B cell (primary cell): ENCODE data around the gene PROB1. TPM values are rescaled to one million over a fixed set of nuclear protein-coding genes. Genes with fewer than 3 reads are reported as not detected.

Source experiments
- ATAC-seq: fragments of 200-7000 bp; cut with Tn5 transposase; one replicate; pipeline ENCODE4 v1.10.0; 2021; ENCODE audit warnings: low read depth, mild to moderate bottlenecking, moderate number of reproducible peaks, moderate library complexity
- CTCF ChIA-PET: fragments of 350-600 bp; sonication (Branson Sonifier 250); formaldehyde crosslinking; loops from one replicate; lab custom pipeline; 2021; ENCODE audit warnings: antibody characterized with exemption, inconsistent platforms; lab: Charles Lee
- POLR2A ChIA-PET: fragments of 350-600 bp; sonication (Branson Sonifier 250); formaldehyde crosslinking; loops from one replicate; lab custom pipeline; 2021; ENCODE audit warnings: antibody characterized with exemption; lab: Charles Lee
- DNase-seq: peaks from one replicate; pipeline ENCODE4 v3.0.0; 2013
- H2AFZ ChIP-seq: 2 replicates; pipeline ENCODE4 v1.6.1; 2012; ENCODE audit warnings: mild to moderate bottlenecking, low read depth, low read length; ENCODE audit not compliant: insufficient read depth, poor library complexity, severe bottlenecking
- H3K27ac ChIP-seq, 2 donors: 1 replicate in 1 of 2; 2 replicates in 1 of 2; pipeline ENCODE4 v1.5.1; 2012 to 2013; ENCODE audit warnings: low read length in 2 of 2, mild to moderate bottlenecking in 2 of 2, moderate library complexity in 1 of 2
- H3K27me3 ChIP-seq, 4 experiments: fragments of 200-600 bp in 1 of 4; sonication (generic) in 1 of 4; replicated peaks in 1 of 4; 1 replicate in 2 of 4; 2 replicates in 2 of 4; pipeline versions ENCODE4 v1.6.1 to v1.7.0; 2013 to 2016; ENCODE audit warnings: low read length in 3 of 4, mild to moderate bottlenecking in 2 of 4, mixed read lengths in 1 of 4, moderate library complexity in 1 of 4; ENCODE audit not compliant: insufficient read depth in 4 of 4, control insufficient read depth in 3 of 4; ENCODE audit errors: control extremely low read depth in 1 of 4
- H3K36me3 ChIP-seq, 2 experiments: replicated peaks in 1 of 2; 1 replicate in 1 of 2; 2 replicates in 1 of 2; pipeline versions ENCODE4 v1.6.1 to v1.7.1; 2013; ENCODE audit warnings: low read length in 1 of 2; ENCODE audit not compliant: insufficient read depth in 2 of 2, control insufficient read depth in 1 of 2; ENCODE audit errors: control extremely low read depth in 1 of 2, extremely low read depth in 1 of 2
- H3K4me1 ChIP-seq, 2 donors: fragments of 200-600 bp in 1 of 2; sonication (generic) in 1 of 2; 1 replicate in 1 of 2; 2 replicates in 1 of 2; pipeline versions ENCODE4 v1.5.1 to v1.6.1; 2013 to 2017; ENCODE audit warnings: low read length in 2 of 2; ENCODE audit not compliant: control insufficient read depth in 2 of 2, insufficient read depth in 2 of 2
- H3K4me2 ChIP-seq: replicated peaks from 2 replicates; pipeline ENCODE3; 2012; ENCODE audit warnings: mild to moderate bottlenecking, low read depth, low read length; ENCODE audit not compliant: poor library complexity, severe bottlenecking
- H3K4me3 ChIP-seq, 5 experiments: fragments of 200-600 bp in 1 of 5; sonication (generic) in 1 of 5; 1 replicate in 3 of 5; 2 replicates in 2 of 5; pipeline versions ENCODE4 v1.5.1 to v1.7.0; 2011 to 2016; ENCODE audit warnings: low read length in 4 of 5, mild to moderate bottlenecking in 4 of 5, low read depth in 2 of 5, control low read depth in 1 of 5, moderate library complexity in 1 of 5; ENCODE audit not compliant: insufficient read depth in 1 of 5; ENCODE audit errors: control extremely low read depth in 1 of 5, extremely low read depth in 1 of 5
- H3K79me2 ChIP-seq: fragments of 200-600 bp; sonication (generic); one replicate; pipeline ENCODE4 v1.6.0; 2016; ENCODE audit warnings: low read length; ENCODE audit not compliant: control insufficient read depth, insufficient read depth
- H3K9ac ChIP-seq: fragments of 200-600 bp; sonication (generic); 2 replicates; pipeline ENCODE4 v1.6.1; 2017; ENCODE audit warnings: mild to moderate bottlenecking, low read length, moderate library complexity
- H3K9me3 ChIP-seq, 3 donors: one replicate each; pipeline versions ENCODE4 v1.6.1 to v1.7.1; 2013; ENCODE audit warnings: low read length in 2 of 3; ENCODE audit not compliant: control insufficient read depth in 2 of 3, insufficient read depth in 1 of 3; ENCODE audit errors: control extremely low read depth in 1 of 3
- H4K20me1 ChIP-seq: 2 replicates; pipeline ENCODE4 v1.6.0; 2012; ENCODE audit warnings: mild to moderate bottlenecking, low read length; ENCODE audit not compliant: insufficient read depth, control insufficient read depth, poor library complexity, severe bottlenecking
- H3K27ac Mint-ChIP-seq: one replicate; pipeline ENCODE4 v1.8.0; 2021; ENCODE audit warnings: mixed read lengths
- H3K27me3 Mint-ChIP-seq: one replicate; pipeline ENCODE4 v1.8.0; 2021; ENCODE audit warnings: mixed read lengths
- H3K4me1 Mint-ChIP-seq: one replicate; pipeline ENCODE4 v1.8.0; 2021; ENCODE audit warnings: mixed read lengths
- H3K4me3 Mint-ChIP-seq: one replicate; pipeline ENCODE4 v1.8.0; 2021; ENCODE audit warnings: mixed read lengths
- H3K9me3 Mint-ChIP-seq: one replicate; pipeline ENCODE4 v1.8.0; 2022; ENCODE audit warnings: mixed read lengths; ENCODE audit not compliant: insufficient read depth
- EZH2 ChIP-seq: IDR thresholded peaks from 2 replicates; pipeline ENCODE4 v1.6.1; 2012; ENCODE audit warnings: borderline replicate concordance, low read depth, mild to moderate bottlenecking, moderate library complexity, low read length; ENCODE audit not compliant: insufficient read depth, poor library complexity, severe bottlenecking
- WGBS: methylation state at CpG from one replicate; pipeline ENCODE4 v1.1.5; 2013; ENCODE audit warnings: missing lambda C conversion rate; ENCODE audit not compliant: insufficient coverage; 5-methylcytosine and 5-hydroxymethylcytosine counted together
- intact Hi-C: fragments of 100-400 bp; cut with micrococcal nuclease; formaldehyde crosslinking; loops from one replicate; pipeline ENCODE4 v1.10.0; 2022
- polyA plus RNA-seq: library from polyadenylated mRNA; depleted of rRNA; stranded (reverse); fragments of >200 nt; gene quantifications from 2 replicates; pipeline ENCODE4 v1.2.3, GENCODE V29; 2012
- total RNA-seq, 2 donors: library from RNA; stranded (reverse); fragments of 120-200 nt in 1 of 2; gene quantifications; 1 replicate in 1 of 2; 2 replicates in 1 of 2; pipeline versions ENCODE4 v1.2.3 to v1.2.4, GENCODE V29; 2013 to 2022
- TF ChIP-seq, protein P1 (sequence below): fragments of 200-600 bp; IDR thresholded peaks from one replicate; pipeline ENCODE4 v1.8.0; 2022; ENCODE audit warnings: antibody characterized with exemption, mild to moderate bottlenecking

The PROB1 gene
- total and polyA plus RNA-seq, 2 donors (not counting 1 experiment from before 2014, with no cell fraction given): 1.2 to 3.7 TPM

DNA sequence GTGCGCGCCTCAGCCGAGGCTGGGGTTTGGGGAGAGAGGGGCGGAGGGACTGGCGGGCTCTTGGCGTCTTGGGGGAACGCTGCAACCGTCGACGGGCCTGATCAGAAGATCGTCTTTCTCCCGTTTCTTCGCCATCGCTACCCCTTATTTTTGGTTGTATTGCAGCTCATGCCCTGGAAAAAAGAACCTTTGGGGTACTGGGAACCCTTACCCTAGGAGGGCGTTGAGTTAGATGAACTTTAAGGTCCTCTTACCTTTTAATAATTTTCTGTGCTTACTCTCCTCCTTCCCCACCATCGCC lies 52.5 kb downstream of the PROB1 start:
- Mint-ChIP-seq H3K9me3 (no peaks in the 10 kb centered on the region), H3K4me1 (peaks cover 52% of the 10 kb centered on the region), H3K27ac (peak overlapping the region; percentile 100), H3K27me3 (no peaks in the 10 kb centered on the region), H3K4me3 (peak overlapping the region; percentile 100)
- peak overlapping the region; percentile 91 to 96 for H3K27ac ChIP-seq
- H3K4me1 ChIP-seq: peaks cover 29 to 32% of the 10 kb centered on the region in 2 donors
- peaks cover 2 to 6% of the 10 kb centered on the region in 2 experiments for H3K36me3 ChIP-seq
- TF ChIP-seq EZH2: no peak
- TF ChIP-seq, protein P1, sequence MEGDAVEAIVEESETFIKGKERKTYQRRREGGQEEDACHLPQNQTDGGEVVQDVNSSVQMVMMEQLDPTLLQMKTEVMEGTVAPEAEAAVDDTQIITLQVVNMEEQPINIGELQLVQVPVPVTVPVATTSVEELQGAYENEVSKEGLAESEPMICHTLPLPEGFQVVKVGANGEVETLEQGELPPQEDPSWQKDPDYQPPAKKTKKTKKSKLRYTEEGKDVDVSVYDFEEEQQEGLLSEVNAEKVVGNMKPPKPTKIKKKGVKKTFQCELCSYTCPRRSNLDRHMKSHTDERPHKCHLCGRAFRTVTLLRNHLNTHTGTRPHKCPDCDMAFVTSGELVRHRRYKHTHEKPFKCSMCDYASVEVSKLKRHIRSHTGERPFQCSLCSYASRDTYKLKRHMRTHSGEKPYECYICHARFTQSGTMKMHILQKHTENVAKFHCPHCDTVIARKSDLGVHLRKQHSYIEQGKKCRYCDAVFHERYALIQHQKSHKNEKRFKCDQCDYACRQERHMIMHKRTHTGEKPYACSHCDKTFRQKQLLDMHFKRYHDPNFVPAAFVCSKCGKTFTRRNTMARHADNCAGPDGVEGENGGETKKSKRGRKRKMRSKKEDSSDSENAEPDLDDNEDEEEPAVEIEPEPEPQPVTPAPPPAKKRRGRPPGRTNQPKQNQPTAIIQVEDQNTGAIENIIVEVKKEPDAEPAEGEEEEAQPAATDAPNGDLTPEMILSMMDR: no peak
- DNase-seq (no peak), ATAC-seq (no peak)
- POLR2A ChIA-PET: interaction anchor here (0.7 to 3.0 kb wide), 10 partner anchors 27 to 799 kb away, joined by 3 to 70 read pairs (median 4); partner anchors contain the start of genes ETF1, MATR3, MZB1 and SPATA24
- no peaks in the 10 kb centered on the region for H3K27me3 ChIP-seq
- H3K79me2 ChIP-seq: peaks cover 63% of the 10 kb centered on the region
- 0% methylated on average over 6 of the region's 16 CpGs for WGBS
- peaks cover 55% of the 10 kb centered on the region for H4K20me1 ChIP-seq
- H3K4me3 ChIP-seq: peak overlapping the region; percentile 63 to 99 (median 98)
- peak overlapping the region; percentile 61 for H2AFZ ChIP-seq
- peak overlapping the region; percentile 79 for H3K4me2 ChIP-seq
- intact Hi-C loops: loop anchor here (1.0 to 10.0 kb wide), 2 partner anchors 144 to 172 kb away; partner anchors contain the start of gene SIL1
- H3K9ac ChIP-seq: peak overlapping the region; percentile 94
- CTCF ChIA-PET: interaction anchor here (0.9 to 2.7 kb wide), 16 partner anchors 11 to 143 kb away, joined by 3 to 39 read pairs (median 6); partner anchors contain the start of genes DNAJC18, MATR3, MZB1 and PROB1
- H3K9me3 ChIP-seq: no peaks in the 10 kb centered on the region

DNA sequence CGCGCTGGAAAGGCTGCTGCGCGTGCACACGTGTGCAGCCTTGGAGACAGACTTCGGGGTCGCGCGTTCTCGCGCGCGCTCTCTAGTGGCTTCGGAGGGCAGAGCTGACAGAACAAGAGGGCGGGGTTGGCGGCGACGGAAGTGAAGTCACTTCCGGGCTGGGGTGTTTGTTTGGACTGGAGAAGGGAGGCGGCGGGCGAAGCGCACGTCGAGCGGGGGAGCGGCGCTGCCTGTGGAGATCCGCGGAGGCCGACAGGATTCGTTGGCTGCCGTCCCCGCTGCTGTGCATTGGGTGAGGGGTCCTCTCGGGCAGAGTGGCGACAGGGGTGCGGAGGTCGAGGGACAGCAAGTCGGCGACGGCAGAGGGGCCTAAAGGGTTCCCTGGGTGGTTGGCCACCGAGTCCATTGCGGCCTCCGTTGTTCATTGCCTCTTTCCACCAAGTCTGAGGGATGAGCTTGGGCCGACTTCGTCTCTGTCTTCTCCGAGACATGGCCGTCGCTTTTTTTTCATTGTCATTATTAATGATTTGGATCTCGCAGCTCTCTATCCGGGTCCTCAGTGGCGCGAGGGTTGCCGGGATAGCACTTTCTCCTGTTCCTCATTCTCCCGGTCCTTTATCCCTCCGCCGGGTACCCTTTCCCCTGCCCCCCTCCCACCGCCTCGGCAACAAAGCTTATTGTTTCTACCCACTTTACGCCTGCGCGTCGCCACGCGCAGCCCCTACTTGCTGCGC lies 53.0 kb downstream of the PROB1 start, which contains the start of gene PAIP2:
PAIP2 (plus strand) TSS at position 166 of the 734 bp plus-strand sequence. CDS start 21,931 bp downstream, outside the sequence.
- no peaks in the 10 kb centered on the region for H3K27me3 Mint-ChIP-seq
- peak within 1 kb of the TSS; percentile 100 for H3K4me3 Mint-ChIP-seq

More for the DNA sequence above, 53.0 kb downstream of the PROB1 start, which contains the start of gene PAIP2:
- Mint-ChIP-seq H3K4me1 (peaks cover 48% of the 10 kb centered on the region), H3K9me3 (no peaks in the 10 kb centered on the region), H3K27ac (peak within 1 kb of the TSS; percentile 100)
- no peak for TF ChIP-seq EZH2
- TF ChIP-seq, protein P1: peak; percentile 72
- ATAC-seq: peak; percentile 89
- Histone ChIP-seq H2AFZ (peak within 1 kb of the TSS; percentile 61), H3K36me3 (peaks cover 2 to 6% of the 10 kb centered on the region in 2 experiments), H4K20me1 (peaks cover 50% of the 10 kb centered on the region), H3K4me1 (peaks cover 29 to 31% of the 10 kb centered on the region in 2 donors), H3K27me3 (no peaks in the 10 kb centered on the region), H3K79me2 (peaks cover 58% of the 10 kb centered on the region), H3K9ac (peak within 1 kb of the TSS; percentile 94), H3K4me2 (peak within 1 kb of the TSS; percentile 79), H3K27ac (peak within 1 kb of the TSS; percentile 91 to 96), H3K9me3 (no peaks in the 10 kb centered on the region), H3K4me3 (peak within 1 kb of the TSS; percentile 63 to 99 (median 98))
- ChIA-PET POLR2A (interaction anchor here (0.5 to 3.0 kb wide), 14 partner anchors 10 to 799 kb away, joined by 3 to 70 read pairs (median 4); partner anchors contain the start of genes DNAJC18, ETF1, MATR3 and MZB1), CTCF (interaction anchor here (0.5 to 2.7 kb wide), 19 partner anchors 9 to 1192 kb away, joined by 3 to 39 read pairs (median 6); partner anchors contain the start of genes DNAJC18, MATR3, MZB1 and PROB1)
- DNase-seq: peak; percentile 98
- intact Hi-C loops: loop anchor here (1.0 to 10.0 kb wide), 6 partner anchors 49 to 173 kb away; partner anchors contain the start of genes MATR3, SIL1 and SPATA24
- under 1% methylated on average over 58 of the region's 66 CpGs for WGBS
